Measurements from ENCODE around the gene ZNF160.
"Not testable (repeated sequence)": the region's sequence is repeated elsewhere in the genome, so short reads cannot be mapped to it uniquely, and the experiment has no call there.

Gene ZNF160

DNA sequence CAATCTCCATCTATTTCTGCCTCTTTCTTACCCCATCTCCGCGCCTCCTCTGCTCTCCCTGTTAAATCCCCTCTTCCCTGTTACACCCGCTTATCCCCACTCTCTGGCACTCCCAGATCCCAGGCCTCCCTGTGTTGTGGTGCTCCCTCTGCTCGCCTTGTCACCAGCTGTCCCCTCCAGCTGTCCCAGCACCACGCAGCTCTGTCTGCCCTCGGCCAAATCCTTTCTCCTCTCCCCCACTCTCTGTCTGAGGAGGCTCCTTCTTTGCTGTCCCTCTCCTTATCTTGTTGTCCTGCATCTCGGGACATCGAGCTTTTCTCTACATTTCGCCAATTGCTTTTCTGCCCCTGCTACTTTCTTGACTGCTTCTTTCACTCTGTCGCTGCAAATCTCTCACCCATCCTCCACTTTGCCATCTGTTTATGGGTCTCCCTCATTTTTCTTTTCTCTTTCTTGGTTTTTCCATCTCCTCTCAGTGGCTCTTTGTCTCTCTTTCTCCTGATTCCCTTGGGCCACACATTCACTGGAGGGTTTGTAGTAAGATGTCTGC lies 941 bp downstream of the ZNF160 start:
- no peak for DNase-seq (ENCODE audit: low read depth)
- peak overlapping the region; percentile 79 for H3K4me3 ChIP-seq (ENCODE audit: control insufficient read depth, low read depth, low read length)
- TF ChIP-seq, protein P1, sequence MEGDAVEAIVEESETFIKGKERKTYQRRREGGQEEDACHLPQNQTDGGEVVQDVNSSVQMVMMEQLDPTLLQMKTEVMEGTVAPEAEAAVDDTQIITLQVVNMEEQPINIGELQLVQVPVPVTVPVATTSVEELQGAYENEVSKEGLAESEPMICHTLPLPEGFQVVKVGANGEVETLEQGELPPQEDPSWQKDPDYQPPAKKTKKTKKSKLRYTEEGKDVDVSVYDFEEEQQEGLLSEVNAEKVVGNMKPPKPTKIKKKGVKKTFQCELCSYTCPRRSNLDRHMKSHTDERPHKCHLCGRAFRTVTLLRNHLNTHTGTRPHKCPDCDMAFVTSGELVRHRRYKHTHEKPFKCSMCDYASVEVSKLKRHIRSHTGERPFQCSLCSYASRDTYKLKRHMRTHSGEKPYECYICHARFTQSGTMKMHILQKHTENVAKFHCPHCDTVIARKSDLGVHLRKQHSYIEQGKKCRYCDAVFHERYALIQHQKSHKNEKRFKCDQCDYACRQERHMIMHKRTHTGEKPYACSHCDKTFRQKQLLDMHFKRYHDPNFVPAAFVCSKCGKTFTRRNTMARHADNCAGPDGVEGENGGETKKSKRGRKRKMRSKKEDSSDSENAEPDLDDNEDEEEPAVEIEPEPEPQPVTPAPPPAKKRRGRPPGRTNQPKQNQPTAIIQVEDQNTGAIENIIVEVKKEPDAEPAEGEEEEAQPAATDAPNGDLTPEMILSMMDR (IDR thresholded peaks at IDR 0.05; ENCODE audit: control insufficient read depth, insufficient read depth, low read depth, low read length, missing control alignments): no peak

DNA sequence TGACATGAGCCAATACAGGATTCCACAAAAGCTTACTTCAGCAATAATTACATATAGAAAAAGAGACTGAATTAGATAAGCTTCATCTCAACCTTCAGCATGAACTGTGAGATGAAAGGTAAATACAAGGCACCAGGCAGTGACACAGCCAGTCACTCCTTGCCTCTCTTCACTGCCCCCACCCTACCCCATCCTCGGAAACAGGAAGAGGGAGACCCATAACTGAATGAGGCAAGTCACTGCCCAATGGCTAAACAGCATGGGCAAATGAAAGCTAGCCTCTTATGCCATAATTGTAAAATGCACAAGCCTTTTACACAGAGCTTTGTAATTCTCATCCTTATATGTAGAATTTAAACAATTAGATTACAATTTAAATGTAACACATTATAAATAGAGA lies 1.7 kb downstream of the ZNF160 start:
- DNase-seq (ENCODE audit: low read depth): no peak
- H3K4me3 ChIP-seq (ENCODE audit: control insufficient read depth, low read depth, low read length): peak overlapping the region; percentile 79

DNA sequence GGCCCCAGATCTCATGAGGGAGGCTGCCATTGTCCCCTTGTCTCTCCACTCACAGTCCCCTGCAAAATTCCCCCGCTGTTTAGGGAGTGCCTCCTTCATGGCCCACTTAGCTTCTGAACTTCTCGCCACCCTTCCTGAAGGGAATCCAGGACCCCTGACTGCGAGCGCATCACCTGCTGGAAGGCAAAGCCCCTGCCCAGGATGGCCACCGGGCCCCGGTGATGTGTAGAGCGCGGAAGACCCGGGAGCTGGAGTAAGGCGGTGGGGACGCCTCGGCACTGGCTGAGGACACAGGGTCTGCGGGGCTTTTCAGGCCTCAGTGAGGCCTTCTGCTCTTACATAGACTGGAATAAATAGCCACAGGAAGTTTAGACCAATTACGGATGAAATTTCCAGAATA lies 4.7 kb downstream of the ZNF160 start:
- not testable (repeated sequence) for DNase-seq (ENCODE audit: low read depth); H3K4me3 ChIP-seq (ENCODE audit: control insufficient read depth, low read depth, low read length)

More for the DNA sequence above, 1.7 kb downstream of the ZNF160 start:
- TF ChIP-seq, protein P1 (IDR thresholded peaks at IDR 0.05; ENCODE audit: control insufficient read depth, insufficient read depth, low read depth, low read length, missing control alignments): no peak

DNA sequence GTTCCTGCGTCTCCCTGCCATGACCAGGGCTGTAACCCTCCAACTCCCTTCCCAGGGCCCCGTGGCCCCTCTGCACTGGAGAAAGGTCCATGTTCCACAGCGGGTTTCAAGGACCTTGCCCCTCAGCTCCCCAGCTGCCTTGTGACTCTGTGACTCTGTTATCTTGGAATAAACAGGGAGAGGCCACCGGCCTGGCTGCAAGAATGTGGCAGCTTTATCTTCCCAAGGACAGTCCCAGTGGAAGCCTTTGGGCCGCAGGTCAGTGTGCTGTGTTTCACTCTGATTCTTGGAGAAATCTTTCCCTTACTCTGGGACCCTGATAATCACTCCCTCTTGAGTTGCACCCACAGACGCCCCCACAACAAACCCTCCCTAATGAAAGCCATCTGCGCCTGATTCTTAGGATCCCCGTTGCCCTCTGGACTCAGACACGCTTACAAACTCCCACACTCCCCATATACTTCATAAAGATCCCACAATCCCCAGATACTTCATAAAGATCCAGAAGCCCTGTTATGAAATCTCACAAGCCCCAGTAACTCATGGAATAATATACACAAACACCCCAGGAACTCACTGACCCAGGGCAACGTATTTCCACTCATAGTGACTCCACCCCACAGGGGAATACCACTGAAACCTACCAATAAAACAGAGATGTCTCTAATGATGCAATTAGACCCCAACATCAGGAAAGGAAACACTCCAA lies 6.1 kb downstream of the ZNF160 start:
- H3K4me3 ChIP-seq (ENCODE audit: control insufficient read depth, low read depth, low read length); DNase-seq (ENCODE audit: low read depth): not testable (repeated sequence)

DNA sequence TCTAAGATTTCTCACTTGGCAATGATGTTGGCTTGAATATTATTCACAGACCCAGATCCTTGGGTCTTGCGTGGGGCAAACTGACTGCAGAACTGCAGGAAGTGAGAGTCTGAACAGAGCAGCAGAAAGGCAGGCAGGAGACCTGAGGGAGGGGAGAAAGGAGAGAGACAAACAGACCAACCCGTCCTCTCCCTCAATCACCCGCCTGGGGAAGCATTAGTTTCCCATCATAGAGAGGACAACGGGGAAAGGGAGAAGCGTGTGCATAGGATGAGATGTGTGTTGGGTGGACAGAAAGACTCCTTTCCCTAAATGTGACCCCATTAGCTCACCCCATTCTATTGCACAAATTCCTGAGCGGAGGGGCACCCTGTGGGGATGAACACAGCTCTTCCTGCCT lies 6.6 kb downstream of the ZNF160 start:
- DNase-seq (ENCODE audit: low read depth); H3K4me3 ChIP-seq (ENCODE audit: control insufficient read depth, low read depth, low read length): not testable (repeated sequence)

DNA sequence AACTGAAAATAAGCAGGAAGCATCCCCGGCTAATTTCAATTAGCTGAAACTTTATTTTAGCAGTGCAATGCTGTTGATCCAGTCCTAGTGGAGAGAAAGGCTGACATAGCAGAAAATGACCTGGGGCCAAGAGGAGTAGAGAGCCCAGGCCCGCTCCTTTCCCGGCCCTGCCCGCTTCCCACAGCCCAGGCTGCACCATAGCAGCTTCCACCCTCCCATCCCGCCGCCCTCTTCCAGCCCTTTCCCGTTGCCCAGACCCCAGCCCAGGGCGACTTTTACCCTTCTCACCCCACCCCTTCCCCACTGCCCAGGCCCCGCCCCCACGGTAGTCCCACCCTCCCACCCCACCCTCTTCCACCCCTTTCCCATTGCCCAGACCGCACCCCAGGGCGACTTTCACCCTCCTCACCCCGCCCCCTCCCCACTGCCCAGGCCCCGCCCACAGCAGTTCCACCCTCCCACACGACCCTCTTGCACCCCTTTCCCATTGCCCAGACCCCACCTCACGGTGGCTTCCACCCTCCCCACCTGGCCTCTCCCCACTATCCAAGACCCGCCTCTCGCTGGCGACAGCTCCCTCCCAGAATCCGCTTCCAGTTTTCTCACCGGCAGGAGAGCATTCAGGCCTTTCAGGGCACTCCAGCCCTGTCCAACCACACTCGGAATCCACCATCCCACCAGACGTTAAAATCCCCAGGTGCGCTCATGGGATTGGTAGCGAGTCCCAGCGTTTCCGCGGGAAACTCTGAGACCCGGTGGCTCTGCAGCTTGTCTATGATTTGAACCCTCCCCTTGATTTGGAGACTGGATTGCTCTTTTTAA lies 8.3 kb downstream of the ZNF160 start:
- no peak for DNase-seq (ENCODE audit: low read depth)
- H3K4me3 ChIP-seq (ENCODE audit: control insufficient read depth, low read depth, low read length): no peak overlapping the region
- TF ChIP-seq, protein P1 (IDR thresholded peaks at IDR 0.05; ENCODE audit: control insufficient read depth, insufficient read depth, low read depth, low read length, missing control alignments): no peak

DNA sequence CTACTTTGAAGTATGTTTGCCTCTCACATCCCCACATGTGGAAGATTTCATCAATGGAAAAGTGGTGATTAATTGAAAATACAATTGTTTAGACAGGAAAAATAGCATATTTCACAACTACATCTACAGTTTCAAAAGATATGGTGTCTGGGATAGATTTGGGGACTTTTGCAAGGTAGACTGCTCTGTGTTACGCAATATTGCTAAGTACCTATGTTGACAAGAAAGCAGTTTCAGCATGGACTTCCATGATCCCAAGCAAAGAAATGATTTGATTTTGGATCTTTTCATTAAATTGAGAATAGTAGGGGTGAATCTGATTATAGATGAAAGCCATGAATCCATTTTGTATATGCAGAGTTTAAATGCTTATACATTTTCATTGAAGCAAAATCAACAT lies 10.5 kb downstream of the ZNF160 start:
- H3K4me3 ChIP-seq (ENCODE audit: control insufficient read depth, low read depth, low read length): no peak overlapping the region
- TF ChIP-seq, protein P1 (IDR thresholded peaks at IDR 0.05; ENCODE audit: control insufficient read depth, insufficient read depth, low read depth, low read length, missing control alignments): no peak
- DNase-seq (ENCODE audit: low read depth): no peak
